HG03439 (cell line): ENCODE results near the gene RPS3.

Experiments used
- ATAC-seq: cut with Tn5 transposase; IDR thresholded peaks from one replicate; pipeline ENCODE4 v1.9.1; 2021; ENCODE audit warnings: mild to moderate bottlenecking, moderate library complexity; ENCODE audit not compliant: unreplicated experiment

RPS3 gene

GRCh38 chr11:75453916-75454655 lies 54.8 kb downstream of the RPS3 start:
- ATAC-seq = no peak

- no peak for ATAC-seq
Observed at GRCh38 chr11:75454987-75455386, 55.7 kb downstream of the RPS3 start.
